Gastroesophageal sphincter (tissue), 4 donors: ENCODE measurements around the gene COPZ2. TPM values are rescaled to one million over a fixed set of nuclear protein-coding genes. Genes with fewer than 3 reads are reported as not detected.
"Not testable (repeated sequence)": the region's sequence is repeated elsewhere in the genome, so short reads cannot be mapped to it uniquely, and the experiment has no call there.

Experiments used
- ATAC-seq: fragments of 150-250 bp; one replicate; pipeline ENCODE4 v1.9.1; 2016; ENCODE audit warnings: mild to moderate bottlenecking, moderate library complexity
- H3K27ac ChIP-seq, 4 donors: fragments of 200-600 bp; sonication (generic) in 3 of 4; 1 replicate in 3 of 4; 2 replicates in 1 of 4; pipeline ENCODE4 v1.5.1; 2016 to 2019
- H3K27me3 ChIP-seq: fragments of 200-600 bp; sonication (generic); one replicate; pipeline ENCODE4 v1.5.1; 2019
- H3K36me3 ChIP-seq, 2 donors: fragments of 200-600 bp; sonication (generic); one replicate each; pipeline ENCODE4 v1.5.1; 2019; ENCODE audit warnings: control low read depth in 1 of 2
- H3K4me1 ChIP-seq, 3 donors: fragments of 200-600 bp; sonication (generic); 1 replicate in 2 of 3; 2 replicates in 1 of 3; pipeline ENCODE4 v1.5.1; 2016 to 2019; ENCODE audit warnings: control low read depth in 2 of 3
- H3K4me3 ChIP-seq, 2 donors: fragments of 200-600 bp; sonication (generic); one replicate each; pipeline ENCODE4 v1.5.1; 2019; ENCODE audit warnings: mild to moderate bottlenecking in 1 of 2, moderate library complexity in 1 of 2
- H3K9me3 ChIP-seq, 3 donors: fragments of 200-600 bp; sonication (generic); one replicate each; pipeline ENCODE4 v1.5.1; 2017 to 2019; ENCODE audit warnings: control low read depth in 2 of 3
- CTCF ChIP-seq, 4 experiments: fragments of 200-600 bp in 2 of 4; fragments of 450-650 bp in 2 of 4; sonication (generic) in 1 of 4; IDR thresholded peaks; one replicate each; pipeline ENCODE4 v1.5.1; 2017 to 2019; ENCODE audit warnings: antibody characterized with exemption in 4 of 4, mild to moderate bottlenecking in 2 of 4, moderate library complexity in 2 of 4
- EP300 ChIP-seq: sonication (generic); formaldehyde crosslinking; IDR thresholded peaks from one replicate; pipeline ENCODE4 v1.6.1; 2017; ENCODE audit warnings: antibody characterized with exemption, mild to moderate bottlenecking
- POLR2A ChIP-seq, 2 donors: fragments of 450-650 bp; IDR thresholded peaks; one replicate each; pipeline ENCODE4 v1.6.1; 2017; ENCODE audit warnings: antibody characterized with exemption in 2 of 2, mild to moderate bottlenecking in 2 of 2, moderate library complexity in 1 of 2
- POLR2AphosphoS5 ChIP-seq: sonication (generic); formaldehyde crosslinking; IDR thresholded peaks from one replicate; pipeline ENCODE4 v1.6.1; 2017; ENCODE audit warnings: antibody characterized with exemption
- WGBS, 2 donors: methylation state at CpG; one replicate each; pipeline ENCODE4 v1.1.5; 2018; ENCODE audit warnings: low coverage in 1 of 2; 5-methylcytosine and 5-hydroxymethylcytosine counted together
- total RNA-seq, 4 donors: library from RNA; depleted of rRNA; stranded (reverse); fragments of >200 nt; gene quantifications; one replicate each; pipeline ENCODE4 v1.1.0, GENCODE V29; 2016

COPZ2 gene
- total RNA-seq, 4 donors from 2014 or later: 40.6 to 75.5 (median 49.4) TPM

- Histone ChIP-seq H3K27me3 (peaks cover 30% of the 10 kb centered on the region), H3K4me1 (peaks cover 3 to 46% (median 32%) of the 10 kb centered on the region in 3 donors), H3K4me3 (peak overlapping the region; percentile 24 to 57), H3K36me3 (no peaks in the 10 kb centered on the region), H3K9me3 (no peaks in the 10 kb centered on the region), H3K27ac (peak overlapping the region; percentile 35 to 93 (median 86))
- ATAC-seq: peak; percentile 50
- peak; percentile 83 for TF ChIP-seq POLR2AphosphoS5
- peak in 1 of 2 donors; percentile 24 for TF ChIP-seq POLR2A (IDR thresholded peaks at IDR 0.05)
- TF ChIP-seq EP300: no peak
- TF ChIP-seq CTCF (IDR thresholded peaks at IDR 0.05): peak; percentile 12 to 58 (median 46)
- WGBS, 2 donors: no CpG with 5 or more reads among the region's 54 CpGs
Observed at GRCh38 chr17:48023400-48024148, 14.0 kb downstream of the COPZ2 start.

- 38 to 55% methylated on average over 2 to 6 of the region's 6 CpGs for WGBS, 2 donors
- H3K4me3 ChIP-seq: peak overlapping the region in 1 of 2 donors; percentile 57
Observed at GRCh38 chr17:48022901-48023300, 14.7 kb downstream of the COPZ2 start.

GRCh38 chr17:48021934-48022333, 15.7 kb downstream of the COPZ2 start:
- peaks cover 3 to 41% (median 31%) of the 10 kb centered on the region in 3 donors for H3K4me1 ChIP-seq
- H3K36me3 ChIP-seq: no peaks in the 10 kb centered on the region
- H3K9me3 ChIP-seq: no peaks in the 10 kb centered on the region
- H3K4me3 ChIP-seq: no peak overlapping the region
- H3K27ac ChIP-seq: no peak overlapping the region
- no peak for ATAC-seq
- 65 to 100% methylated on average over 1 to 4 of the region's 5 CpGs for WGBS, 2 donors
- TF ChIP-seq CTCF (IDR thresholded peaks at IDR 0.05) (no peak), EP300 (no peak), POLR2A (IDR thresholded peaks at IDR 0.05) (no peak), POLR2AphosphoS5 (no peak)
- peaks cover 31% of the 10 kb centered on the region for H3K27me3 ChIP-seq

More at GRCh38 chr17:48022901-48023300, 14.7 kb downstream of the COPZ2 start:
- Histone ChIP-seq H3K4me1 (peaks cover 3 to 46% (median 32%) of the 10 kb centered on the region in 3 donors), H3K27me3 (peaks cover 31% of the 10 kb centered on the region), H3K27ac (peak overlapping the region in 2 of 4 donors; percentile 83 to 93), H3K9me3 (no peaks in the 10 kb centered on the region), H3K36me3 (no peaks in the 10 kb centered on the region)
- TF ChIP-seq CTCF (IDR thresholded peaks at IDR 0.05) (no peak), POLR2A (IDR thresholded peaks at IDR 0.05) (no peak), EP300 (no peak), POLR2AphosphoS5 (no peak)
- ATAC-seq: no peak

- H3K9me3 ChIP-seq, H3K36me3 ChIP-seq, H3K4me3 ChIP-seq, H3K4me1 ChIP-seq, ATAC-seq, H3K27ac ChIP-seq: not testable (repeated sequence)
- H3K27me3 ChIP-seq: peaks cover 48% of the 10 kb centered on the region
- 87 to 91% methylated on average over 3 to 4 of the region's 4 CpGs for WGBS, 2 donors
Observed at GRCh38 chr17:48017817-48018158, 19.8 kb downstream of the COPZ2 start.

GRCh38 chr17:48016112-48016511, 21.5 kb downstream of the COPZ2 start:
- WGBS, 2 donors: no CpG with 5 or more reads among the region's 2 CpGs
- Histone ChIP-seq H3K27ac (no peak overlapping the region), H3K4me1 (peaks cover 0 to 16% (median 10%) of the 10 kb centered on the region in 3 donors), H3K9me3 (no peaks in the 10 kb centered on the region), H3K4me3 (no peak overlapping the region), H3K36me3 (no peaks in the 10 kb centered on the region), H3K27me3 (peaks cover 64% of the 10 kb centered on the region)
- no peak for ATAC-seq
- TF ChIP-seq POLR2A (IDR thresholded peaks at IDR 0.05) (no peak), EP300 (no peak), POLR2AphosphoS5 (no peak), CTCF (IDR thresholded peaks at IDR 0.05) (no peak)
